T-helper 1 cell (primary cell): ENCODE data around the gene TMTC3.
"Not testable (repeated sequence)": the region's sequence is repeated elsewhere in the genome, so short reads cannot be mapped to it uniquely, and the experiment has no call there.

Source experiments
- DNase-seq, 5 donors: peaks; one replicate each; pipeline ENCODE4 v3.0.0-alpha.2; 2012 to 2020
- total RNA-seq, 4 donors: gene quantifications; one replicate each; lab custom pipeline; 2026; lab: John Stamatoyannopoulos, UW

Gene TMTC3
- total RNA-seq = 13.2 to 25.4 (median 19.5) reads per million in 4 donors

DNA sequence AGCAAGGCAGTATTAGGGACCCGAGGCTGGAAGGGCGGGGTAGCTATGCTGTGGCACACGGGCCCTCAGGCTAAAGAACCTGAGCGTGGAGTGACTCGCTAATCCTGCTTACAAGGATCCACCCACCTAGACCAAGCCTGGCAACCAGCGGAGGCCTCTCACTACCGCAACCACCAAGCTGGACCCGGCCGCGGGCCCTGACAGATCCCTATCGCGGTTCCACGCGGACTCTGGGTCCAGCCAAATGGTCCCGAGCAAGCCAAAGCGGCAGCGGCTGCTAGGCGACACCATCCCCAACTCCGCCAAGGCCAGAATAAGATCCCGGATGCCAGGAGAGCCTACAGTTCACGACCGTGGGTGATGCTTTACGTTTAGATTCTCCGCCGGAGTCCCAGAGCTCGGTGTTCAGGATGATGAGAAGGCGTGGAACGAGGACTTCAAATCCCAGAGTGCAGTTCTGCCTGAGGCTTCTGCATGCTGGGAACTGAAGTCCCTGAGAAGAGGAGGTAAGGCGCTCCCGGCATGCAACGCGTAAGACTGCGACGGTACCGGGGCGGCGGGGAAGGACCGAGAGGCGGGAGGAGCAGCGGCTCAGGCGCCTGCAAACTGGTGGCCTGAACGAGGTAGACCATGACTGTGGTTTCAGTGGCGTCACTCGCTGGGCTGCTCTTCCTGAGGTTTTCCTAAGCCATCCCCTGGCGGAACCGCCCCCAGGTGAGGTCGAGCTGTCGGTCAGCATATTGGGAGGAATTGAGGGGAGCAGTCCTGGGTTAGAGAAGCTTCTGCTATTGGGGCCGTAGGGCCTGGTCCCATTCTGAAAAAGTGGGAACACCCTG lies at the start of gene TMTC3, which contains the start of gene CEP290:
TMTC3 (plus strand) TSS at position 534 of the 836 bp plus-strand sequence. CDS start 6,009 bp downstream, outside the sequence.
CEP290 (minus strand) TSS at position 315 of the 836 bp plus-strand sequence. CDS start 781 bp downstream, outside the sequence.
- peak; percentile 85 to 98 (median 92) for DNase-seq

- DNase-seq = no peak
Observed at GRCh38 chr12:88092771-88093170, 49.3 kb upstream of the TMTC3 start.

GRCh38 chr12:88093573-88093972 lies 48.5 kb upstream of the TMTC3 start:
- DNase-seq = no peak

DNA sequence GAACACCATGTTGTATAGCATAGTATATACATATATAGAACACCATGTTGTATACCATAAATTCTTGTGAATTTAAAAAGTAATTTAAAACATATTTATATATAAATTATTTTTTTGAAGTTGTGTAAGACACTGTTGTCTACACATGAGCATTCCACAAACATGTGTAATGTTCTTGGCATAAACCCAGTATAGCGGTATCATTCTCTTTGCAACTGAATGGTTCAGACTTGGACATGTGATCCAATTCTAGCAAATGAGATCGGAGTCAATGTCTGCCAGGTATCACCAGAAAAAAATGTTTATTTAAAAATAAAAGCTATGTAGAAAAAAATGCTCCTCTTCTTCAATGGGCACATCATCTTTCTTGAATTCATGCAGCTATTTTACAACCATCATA lies 34.1 kb upstream of the TMTC3 start:
- no peak for DNase-seq

- peak in 1 of 5 donors; percentile 33 for DNase-seq
Observed at GRCh38 chr12:88111074-88111652, 30.9 kb upstream of the TMTC3 start.

DNA sequence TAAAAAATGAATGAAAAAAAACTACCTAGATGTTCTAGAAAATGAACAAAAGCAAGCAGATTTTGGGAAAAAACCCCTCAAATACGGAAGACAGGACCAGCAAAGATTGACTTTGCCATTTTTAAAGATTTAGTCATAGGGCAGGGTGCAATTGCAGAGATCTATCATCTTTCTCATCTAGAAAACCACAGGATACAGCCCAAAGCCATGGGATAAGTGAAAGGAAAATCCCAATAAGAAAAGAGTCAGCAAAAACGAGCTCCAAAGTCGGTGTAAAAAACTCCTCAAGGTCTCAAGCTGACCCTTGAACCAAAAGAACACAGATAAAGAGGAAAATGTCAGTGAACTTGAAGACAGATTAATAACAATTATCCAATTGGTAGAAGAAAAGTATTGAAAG lies 28.2 kb upstream of the TMTC3 start:
- no peak for DNase-seq

- DNase-seq = no peak
Observed at GRCh38 chr12:88122666-88123065, 19.4 kb upstream of the TMTC3 start.

- no peak for DNase-seq
Observed at GRCh38 chr12:88127099-88127498, 15.0 kb upstream of the TMTC3 start.

- DNase-seq = no peak
Observed at GRCh38 chr12:88127855-88128254, 14.3 kb upstream of the TMTC3 start.

DNA sequence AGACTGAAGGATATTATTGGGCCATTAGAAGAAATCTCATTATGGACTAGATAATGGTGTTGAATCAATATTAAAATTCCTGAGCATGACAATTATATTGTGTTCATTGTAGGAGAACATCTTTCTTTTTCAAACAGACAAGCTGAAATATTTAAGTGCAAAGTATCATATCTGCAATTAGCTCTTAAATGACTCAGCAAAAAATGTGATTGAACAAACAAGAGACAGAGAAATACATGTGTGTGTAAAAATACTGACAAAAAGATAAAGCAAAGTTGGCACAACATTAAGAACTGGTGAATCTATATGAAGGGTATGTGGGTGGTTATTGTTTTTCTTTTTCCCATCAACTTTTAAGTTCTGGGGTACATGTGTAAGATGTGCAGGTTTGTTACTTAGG lies 9.7 kb upstream of the TMTC3 start:
- no peak for DNase-seq

DNA sequence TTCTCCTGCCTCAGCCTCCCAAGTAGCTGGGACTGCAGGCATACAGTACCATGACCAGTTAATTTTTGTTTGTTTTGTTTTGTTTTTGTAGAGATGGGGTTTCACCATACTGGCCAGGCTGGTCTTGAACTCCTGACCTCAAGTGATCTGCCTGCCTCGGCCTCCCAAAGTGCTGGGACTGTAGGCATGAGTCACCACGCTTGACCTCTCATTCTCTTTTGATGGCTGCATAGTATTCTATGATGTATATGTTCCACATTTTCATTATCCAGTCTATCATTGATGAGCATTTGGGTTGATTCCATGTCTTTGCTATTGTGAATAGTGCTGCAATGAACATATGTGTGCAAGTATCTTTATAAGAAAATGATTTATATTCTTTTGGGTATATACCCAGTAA lies 8.9 kb upstream of the TMTC3 start:
- not testable (repeated sequence) for DNase-seq

- DNase-seq = not testable (repeated sequence)
Observed at GRCh38 chr12:88139711-88140110, 2.4 kb upstream of the TMTC3 start.

DNA sequence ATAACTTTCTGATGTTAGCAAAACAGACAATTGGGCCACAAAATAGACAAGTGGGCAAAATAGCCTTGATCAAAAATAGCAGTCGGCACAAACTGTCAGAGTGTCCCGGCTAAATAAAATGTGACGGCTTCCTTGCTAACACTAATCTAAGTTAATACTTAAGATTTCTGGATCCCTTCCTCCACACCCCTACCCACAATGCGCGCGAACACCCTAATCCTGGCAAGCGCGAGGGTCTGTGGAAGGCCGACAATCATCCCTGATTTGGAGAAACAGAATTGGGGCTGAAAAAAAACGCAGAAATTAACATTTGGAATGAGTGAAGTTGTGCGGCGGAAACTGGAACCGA lies 708 bp upstream of the TMTC3 start:
- DNase-seq = no peak

DNA sequence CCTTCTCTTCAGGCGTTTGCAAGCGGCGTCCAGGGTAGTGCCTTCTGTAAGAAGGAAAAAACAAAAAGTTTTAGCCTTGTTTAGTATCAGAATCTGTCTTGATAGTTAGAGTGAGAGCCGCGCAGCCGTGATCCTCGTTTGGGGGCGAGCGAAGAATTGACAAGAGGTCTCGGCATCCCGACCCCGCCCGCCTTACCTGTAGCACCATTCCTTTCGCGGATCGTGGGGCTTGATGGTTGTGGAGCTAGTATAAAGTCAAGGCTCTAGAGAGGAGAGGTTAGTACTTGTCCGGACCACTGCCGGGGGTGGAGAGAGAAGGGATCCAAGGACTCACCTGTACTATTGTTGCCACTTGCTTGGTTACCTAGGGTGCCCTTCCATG lies 494 bp downstream of the TMTC3 start:
- DNase-seq = peak in 3 of 5 donors; percentile 4 to 13 (median 7)

- no peak for DNase-seq
Observed at GRCh38 chr12:88144037-88144436, 1.9 kb downstream of the TMTC3 start.

DNA sequence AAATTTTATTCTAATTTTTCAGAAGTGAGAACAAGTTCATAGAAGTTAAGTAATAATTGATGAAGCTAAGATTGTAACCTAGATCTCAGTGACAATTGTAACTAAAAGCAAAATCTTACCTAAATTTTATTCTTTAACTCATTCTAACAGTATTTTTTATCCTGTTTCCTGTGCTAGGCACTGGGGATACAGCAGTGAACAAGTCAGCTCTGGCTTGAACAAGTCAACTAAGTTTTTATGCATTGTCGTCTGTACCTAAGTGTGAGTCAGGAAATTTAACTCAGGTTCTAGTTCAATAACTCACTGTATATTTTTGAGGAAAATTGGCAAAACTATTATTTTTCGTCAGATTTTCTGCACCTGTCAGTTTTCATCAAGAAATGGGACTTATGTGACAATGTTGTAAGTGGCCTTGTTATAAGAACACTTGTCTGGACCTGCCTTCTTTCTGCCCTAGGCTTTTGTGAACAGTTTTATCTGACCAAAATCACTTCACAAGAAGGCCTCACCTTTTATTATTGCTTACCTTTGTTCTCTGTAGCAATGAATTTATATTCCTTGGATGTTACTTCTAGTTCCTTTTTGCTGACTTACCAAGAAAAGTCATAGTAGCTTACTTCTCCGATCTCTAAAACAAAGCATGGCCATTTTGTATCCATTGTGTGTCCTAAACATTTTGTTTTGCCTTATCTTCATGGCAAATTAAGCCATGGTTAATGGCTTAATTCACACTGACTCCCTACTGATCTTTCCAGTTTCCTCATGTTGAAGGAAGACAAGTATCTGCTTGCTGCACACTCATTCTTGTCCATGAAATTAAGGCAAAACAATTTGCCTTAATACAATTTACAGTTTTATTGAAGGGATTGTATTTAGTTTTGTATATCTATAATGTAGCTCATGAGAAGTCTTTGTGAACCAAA lies 2.7 kb downstream of the TMTC3 start:
- DNase-seq = no peak

- DNase-seq = no peak
Observed at GRCh38 chr12:88145567-88146505, 3.7 kb downstream of the TMTC3 start.

GRCh38 chr12:88150063-88150462 lies 8.0 kb downstream of the TMTC3 start:
- DNase-seq = no peak

- DNase-seq = no peak
Observed at GRCh38 chr12:88153959-88154358, 11.9 kb downstream of the TMTC3 start.

DNA sequence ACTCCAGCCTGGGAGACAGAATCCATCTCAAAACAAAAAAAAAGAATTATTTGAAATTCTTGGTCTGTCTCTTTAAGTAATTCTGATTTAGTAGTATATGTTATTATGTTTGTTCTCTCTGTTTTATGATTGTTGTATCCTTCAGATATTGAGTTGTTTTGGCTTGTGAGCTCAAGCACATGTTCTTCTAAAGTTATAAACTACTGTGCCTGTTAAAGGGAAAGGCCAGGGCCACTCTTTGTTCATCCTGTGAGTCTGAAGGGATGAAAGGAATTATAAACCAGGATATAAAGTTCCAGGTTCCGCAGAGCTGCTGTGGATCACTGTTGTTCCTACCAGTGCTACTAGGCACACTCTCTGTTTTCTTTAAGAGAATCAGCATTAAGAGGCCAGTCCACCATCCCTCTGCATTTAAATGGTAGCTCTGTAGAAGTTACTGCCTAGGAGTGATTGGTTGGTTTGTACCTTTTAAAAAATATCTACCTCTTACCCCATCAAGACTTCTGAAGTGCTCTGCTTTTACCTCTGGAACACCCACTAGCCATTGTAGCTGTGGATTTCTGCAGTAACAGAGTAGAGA lies 14.1 kb downstream of the TMTC3 start:
- no peak for DNase-seq

GRCh38 chr12:88163371-88163770 lies 21.3 kb downstream of the TMTC3 start:
- DNase-seq = no peak

DNA sequence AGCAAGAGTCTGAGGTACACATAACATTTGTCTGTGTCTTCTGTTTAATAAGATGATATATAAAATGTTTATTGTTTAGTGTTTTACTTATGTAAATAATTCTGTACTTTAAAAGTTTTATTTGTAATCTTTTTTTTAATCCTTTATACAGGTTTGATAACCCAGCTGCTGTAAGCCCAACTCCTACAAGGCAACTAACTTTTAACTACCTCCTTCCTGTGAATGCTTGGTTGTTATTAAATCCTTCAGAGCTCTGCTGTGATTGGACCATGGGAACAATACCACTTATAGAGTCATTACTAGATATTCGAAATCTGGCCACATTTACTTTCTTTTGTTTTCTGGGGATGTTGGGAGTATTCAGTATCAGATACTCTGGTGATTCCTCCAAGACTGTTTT lies 24.1 kb downstream of the TMTC3 start:
- DNase-seq = no peak
